ENCODE measurements around the gene DOK4. TPM values are rescaled to one million over a fixed set of nuclear protein-coding genes. Genes with fewer than 3 reads are reported as not detected.
A peak's percentile ranks its signal among the peaks of the same experiment; 100 is the strongest.

Gene DOK4
- total and polyA plus RNA-seq, 2 of the 8 experiments (the other 6 are each of a cell fraction or from before 2014, with no cell fraction given), result 24.0 to 28.9 TPM

DNA sequence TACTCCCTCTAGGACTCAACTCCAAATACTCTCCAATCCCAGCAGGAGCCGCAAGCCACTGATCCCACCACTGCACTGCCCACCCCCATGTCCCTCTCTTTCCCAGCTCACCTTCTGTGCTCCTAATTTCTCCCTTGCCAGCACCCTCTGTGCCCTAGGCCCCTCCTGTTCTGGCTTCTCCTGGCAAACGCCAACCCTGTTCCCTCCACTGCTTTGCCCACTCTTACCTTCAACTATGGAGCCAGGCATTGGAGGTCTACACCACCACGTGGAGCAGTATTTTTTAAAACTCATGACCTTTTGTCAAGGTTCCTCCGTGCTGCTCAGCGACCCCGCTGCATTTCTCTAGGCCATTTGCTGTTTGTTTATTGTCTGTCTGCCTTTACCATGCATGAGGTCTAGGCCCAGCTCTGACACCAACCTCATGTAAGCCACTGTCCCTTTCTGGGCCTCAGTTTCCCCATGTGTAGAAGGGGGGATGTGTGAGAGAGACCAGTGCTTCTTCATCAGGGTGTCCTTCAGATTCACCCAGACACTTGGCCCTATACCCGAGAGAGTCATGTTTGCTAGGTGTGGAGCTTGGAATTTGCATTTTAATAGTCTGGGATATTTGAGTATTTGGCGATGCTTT is 45.5 kb upstream of the DOK4 start:
- Histone ChIP-seq H3K4me2 (ENCODE audit: insufficient read depth in 1 of 2, low read depth in 2 of 2, low read length in 2 of 2) (peak overlapping the region in 1 of 2 experiments; percentile 50; a peak in 1 of 4 replicates), H3K27me3 (replicated peaks in 1 of 4; ENCODE audit: control insufficient read depth in 3 of 4, extremely low read depth in 1 of 4, insufficient read depth in 3 of 4, low read length in 3 of 4) (peaks cover 0 to 13% (median 4%) of the 10 kb centered on the region in 4 experiments; a peak in 4 of 7 replicates), H2AK5ac (ENCODE audit: low read depth, low read length) (peak overlapping the region; percentile 39; the same call in 1 of the 2 replicates), H3K23me2 (ENCODE audit: low read depth, low read length) (peaks cover 10% of the 10 kb centered on the region; the same call in 1 of the 2 replicates), H3K4me3 (ENCODE audit: extremely low read depth in 1 of 4, insufficient read depth in 2 of 4, low read depth in 3 of 4, low read length in 4 of 4) (no peak overlapping the region), H3K14ac (ENCODE audit: insufficient read length) (no peak overlapping the region), H4K8ac (ENCODE audit: extremely low read depth, insufficient read depth, low read length) (0 out of 2 replicates have a peak overlapping the region, but pooled peaks have one; percentile 12), H3K9ac (replicated peaks in 1 of 4; ENCODE audit: extremely low read depth in 1 of 4, low read depth in 3 of 4, low read length in 3 of 4) (no peak overlapping the region), H3K23ac (ENCODE audit: insufficient read length) (no peak overlapping the region), H2AFZ (ENCODE audit: low read length) (no peak overlapping the region), H3K27ac (ENCODE audit: low read depth, low read length) (no peak overlapping the region), H2BK120ac (replicated peaks; ENCODE audit: low read depth, low read length) (no peak overlapping the region), H3K18ac (ENCODE audit: extremely low read depth, low read length) (no peak overlapping the region), H2BK12ac (ENCODE audit: low read depth, low read length) (peak overlapping the region; percentile 68; the same call in 1 of the 2 replicates), H3K56ac (replicated peaks; ENCODE audit: insufficient read length, low read depth, low read length) (no peak overlapping the region), H2BK20ac (ENCODE audit: low read length) (0 out of 2 replicates have a peak overlapping the region, but pooled peaks have one; percentile 67), H3K4me1 (replicated peaks in 1 of 4; ENCODE audit: control insufficient read depth in 3 of 4, insufficient read depth in 4 of 4, low read length in 3 of 4) (peaks cover 4 to 46% (median 30%) of the 10 kb centered on the region in 4 experiments), H3K79me1 (ENCODE audit: low read depth, low read length) (peaks cover 10% of the 10 kb centered on the region), H4K20me1 (replicated peaks in 1 of 2; ENCODE audit: control insufficient read depth in 1 of 2, insufficient read depth in 2 of 2, low read length in 2 of 2) (peaks cover 6 to 25% of the 10 kb centered on the region in 2 experiments), H2BK5ac (ENCODE audit: low read depth, low read length) (no peak overlapping the region), H4K91ac (replicated peaks; ENCODE audit: insufficient read length, low read length) (no peak overlapping the region), H3K36me3 (ENCODE audit: control insufficient read depth in 2 of 4, insufficient read depth in 4 of 4, low read length in 3 of 4) (no peaks in the 10 kb centered on the region; a peak in 1 of 8 replicates), H3K79me2 (ENCODE audit: control insufficient read depth in 1 of 2, insufficient read depth in 2 of 2, low read length in 2 of 2) (peaks cover 0 to 18% of the 10 kb centered on the region in 2 experiments; a peak in 1 of 4 replicates), H3K9me3 (ENCODE audit: insufficient read depth in 2 of 2, low read depth in 1 of 2, low read length in 1 of 2) (no peaks in the 10 kb centered on the region), H3K4ac (replicated peaks; ENCODE audit: insufficient read length, low read depth, low read length) (no peak overlapping the region), H4K5ac (ENCODE audit: insufficient read length, low read depth, low read length) (no peak overlapping the region), H2BK15ac (ENCODE audit: low read length) (0 out of 2 replicates have a peak overlapping the region, but pooled peaks have one; percentile 46)
- POLR2A ChIA-PET (ENCODE audit: partially characterized antibody), result interaction anchor here (1.3 to 9.1 kb wide), 3 partner anchors 55 to 115 kb away, joined by 3 to 67 read pairs (median 4); partner anchors contain the start of gene POLR2C
- WGBS, 2 experiments (ENCODE audit: extremely low coverage in 1 of 2, insufficient coverage in 1 of 2, insufficient read length in 1 of 2, insufficient replicate concordance in 2 of 2, low coverage in 1 of 2, low lambda C conversion rate in 2 of 2, missing lambda C conversion rate in 1 of 2), result 88% methylated on average over 8 of the region's 8 CpGs; no CpG with 5 or more reads in 1 of the 2 experiments
- no peak for TF ChIP-seq SP1 (IDR thresholded peaks at IDR 0.05; ENCODE audit: low read depth, low read length)
- no peak for TF ChIP-seq KDM5A (IDR thresholded peaks at IDR 0.05; ENCODE audit: low read length)
- TF ChIP-seq SUZ12 (IDR thresholded peaks at IDR 0.05; ENCODE audit: low read length), result no peak
- DNase-seq (ENCODE audit: low read depth in 1 of 2, low spot score in 2 of 2), result peak in 1 of 2 experiments; percentile 29
- CTCF ChIA-PET (ENCODE audit: partially characterized antibody), result interaction anchor here (1.1 to 1.8 kb wide), 6 partner anchors 10 to 58 kb away, joined by 3 to 7 read pairs (median 4); no protein-coding TSS in a partner anchor
- no peak for FAIRE-seq

Data from H1 (cell line).